ENCODE measurements around the gene TMEM217.

Gene TMEM217

DNA sequence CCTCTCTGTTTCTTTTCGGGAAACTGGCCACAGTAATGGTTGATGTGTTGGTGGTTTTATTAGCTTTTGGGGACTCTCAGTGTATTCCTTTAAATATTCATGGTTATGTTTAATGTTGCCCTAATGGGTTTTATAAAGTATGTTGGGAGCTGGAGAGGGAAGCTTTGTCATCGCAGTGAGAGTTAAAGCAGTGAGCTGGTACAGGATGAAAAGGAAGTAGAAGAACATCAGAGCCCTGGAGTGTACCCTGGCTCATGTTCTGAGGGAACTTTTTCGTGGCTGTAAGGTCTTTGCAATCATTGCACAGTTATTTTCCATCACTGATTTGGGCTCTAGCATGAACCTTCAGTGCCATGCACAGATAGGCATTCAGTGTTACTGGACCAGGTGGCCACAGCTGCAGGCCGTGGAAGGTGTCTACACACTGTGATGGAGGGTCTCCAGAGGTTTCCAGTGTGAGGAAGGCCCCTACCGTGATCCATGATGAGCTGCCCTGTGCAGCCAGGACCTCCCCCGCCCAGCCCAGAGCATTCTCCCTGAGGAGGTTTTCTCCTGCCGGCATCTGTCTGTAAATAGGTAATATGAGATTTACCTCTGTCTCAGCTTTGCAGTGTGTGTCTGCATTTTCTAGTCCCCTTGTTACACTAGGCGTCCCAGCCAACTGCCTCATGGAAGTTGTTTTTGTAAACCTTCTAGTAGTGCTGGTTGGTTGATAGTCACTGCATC lies 22.4 kb upstream of the TMEM217 start:
- FAIRE-seq (no peak), DNase-seq (ENCODE audit: insufficient read length, low spot score) (no peak)

DNA sequence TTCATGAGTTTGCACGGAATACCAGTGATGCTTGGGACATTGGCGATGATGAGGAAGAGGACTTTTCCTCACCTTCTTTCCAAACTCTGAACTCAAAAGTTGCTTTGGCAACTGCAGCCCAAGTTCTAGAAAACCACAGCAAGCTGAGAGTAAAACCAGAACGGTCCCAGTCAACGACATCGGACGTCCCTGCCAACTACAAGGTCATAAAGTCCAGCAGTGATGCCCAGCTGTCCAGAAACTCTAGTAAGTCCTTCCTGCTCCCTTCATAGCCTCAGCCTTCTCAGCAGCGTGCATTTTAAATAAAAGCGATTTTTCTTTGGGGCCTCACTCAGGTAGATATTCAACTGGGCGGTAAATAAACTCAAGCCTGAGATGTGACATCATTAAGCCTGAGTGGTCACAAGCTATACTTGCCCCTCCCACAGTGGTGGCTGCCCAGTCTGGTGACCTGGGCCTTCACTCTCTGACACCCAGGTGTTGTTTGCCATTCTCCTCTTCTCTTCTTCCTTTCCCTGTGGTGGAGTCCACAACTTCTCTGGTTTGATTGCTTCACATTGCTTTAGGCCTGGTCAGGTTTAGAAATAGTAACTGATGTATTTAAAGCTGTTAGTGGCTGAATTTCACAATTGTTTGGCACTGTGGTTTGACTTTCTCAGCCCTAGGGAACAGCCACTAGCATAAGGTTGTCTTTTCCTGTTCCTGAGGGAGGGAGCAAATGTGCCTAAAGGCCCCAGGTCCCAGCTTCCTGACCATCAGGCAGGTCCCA lies 21.6 kb upstream of the TMEM217 start:
- DNase-seq (ENCODE audit: insufficient read length, low spot score) (no peak), FAIRE-seq (no peak)

DNA sequence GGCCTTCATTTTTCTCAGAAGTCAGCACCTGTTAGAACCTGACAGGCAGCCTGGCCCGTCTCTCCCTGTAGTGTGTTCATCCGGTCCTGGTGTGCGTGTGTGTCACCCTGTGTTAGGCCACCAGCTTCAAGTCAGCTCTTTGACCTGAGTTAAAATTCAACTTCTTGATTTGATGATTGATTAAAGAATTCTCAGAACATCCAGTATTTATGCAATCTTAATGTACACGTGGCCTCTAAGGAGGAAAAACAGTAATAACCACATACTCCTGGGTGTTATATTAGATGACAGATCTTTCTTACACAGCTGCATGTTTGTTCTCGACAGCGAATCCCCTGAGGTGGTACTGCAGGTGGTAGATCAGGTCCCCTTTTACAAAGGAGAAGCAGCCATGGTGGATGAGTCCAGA lies 19.1 kb upstream of the TMEM217 start:
- FAIRE-seq (peak; percentile 68), DNase-seq (ENCODE audit: insufficient read length, low spot score) (no peak)

GRCh38 chr6:37275350-37275749 lies 17.4 kb upstream of the TMEM217 start:
- DNase-seq (ENCODE audit: insufficient read length, low spot score) (no peak), FAIRE-seq (no peak)

GRCh38 chr6:37273690-37274089 lies 15.7 kb upstream of the TMEM217 start:
- DNase-seq (ENCODE audit: insufficient read length, low spot score) (no peak), FAIRE-seq (no peak)

DNA sequence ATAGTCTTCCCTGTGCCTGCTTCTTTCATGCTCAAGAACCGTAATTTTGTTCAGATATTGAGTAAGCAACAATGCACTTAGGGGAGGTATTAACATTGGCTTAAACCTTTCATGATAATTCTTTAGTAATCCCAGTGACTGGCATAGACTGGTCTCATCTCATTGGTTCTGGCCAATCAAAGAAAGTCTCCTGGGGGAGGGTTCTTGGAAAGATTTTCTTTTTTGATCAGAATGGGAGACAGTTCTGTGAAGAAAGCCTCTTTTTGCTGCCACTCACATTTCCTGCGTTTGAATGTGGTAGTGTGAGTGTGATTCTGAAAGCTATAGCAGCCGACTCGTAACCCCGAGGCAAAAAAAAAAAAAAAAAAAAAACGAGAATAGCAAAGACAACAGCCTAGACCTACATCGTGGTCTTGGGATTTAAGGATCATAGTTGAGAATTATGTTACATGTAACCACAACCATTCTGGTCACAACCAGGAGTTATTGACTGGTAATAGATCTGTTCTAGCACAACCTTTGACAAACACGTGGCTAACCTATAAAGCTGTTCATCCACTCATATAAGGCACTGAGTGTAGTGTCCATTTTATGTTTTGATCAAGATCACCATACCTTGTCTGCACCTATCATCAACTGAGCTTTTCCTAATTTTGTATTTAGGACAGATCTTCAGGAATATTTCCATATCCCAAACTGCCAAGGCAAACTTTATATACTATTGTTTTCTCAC lies 15.1 kb upstream of the TMEM217 start:
- no peak for FAIRE-seq

DNA sequence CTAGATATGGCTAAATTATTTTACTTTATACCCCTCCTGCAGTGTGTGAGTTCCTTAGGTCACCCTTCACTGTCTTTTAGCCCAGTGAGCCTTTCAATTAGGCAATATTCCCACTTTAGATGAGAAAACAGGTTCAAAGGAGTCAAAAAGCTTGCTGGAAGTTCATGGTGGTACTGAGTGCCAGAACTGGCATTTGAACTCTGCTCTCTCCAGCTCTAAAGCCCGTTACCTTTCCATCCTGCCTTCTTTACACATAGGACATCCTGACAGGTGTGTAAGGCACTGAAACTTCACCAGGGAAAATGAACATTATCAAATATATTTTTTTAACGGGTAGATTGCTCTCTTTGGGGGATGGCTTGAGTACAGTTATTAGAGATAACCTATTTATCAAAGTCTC lies 11.2 kb upstream of the TMEM217 start:
- FAIRE-seq = no peak
- DNase-seq (ENCODE audit: insufficient read length, low spot score) = no peak

More for the DNA sequence above, 15.1 kb upstream of the TMEM217 start:
- DNase-seq (ENCODE audit: insufficient read length, low spot score) = no peak

DNA sequence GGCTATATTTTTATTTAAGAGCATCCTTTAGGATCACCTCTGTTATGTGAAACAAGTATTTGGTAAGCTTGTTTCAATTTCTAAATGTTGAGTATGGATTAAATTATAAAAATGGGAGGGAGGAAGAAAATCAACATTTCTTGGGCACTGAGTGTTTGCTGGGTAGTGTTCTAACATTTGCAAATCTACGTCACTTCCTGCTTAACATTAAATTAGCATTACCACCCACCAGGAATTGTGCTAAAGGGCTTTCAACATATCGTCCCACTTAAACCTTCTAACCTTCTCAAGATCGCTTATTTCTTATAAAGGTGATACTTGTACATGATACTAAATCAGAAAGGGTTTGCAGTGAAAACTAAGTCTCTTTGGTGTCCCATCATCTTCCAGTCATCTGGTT lies 7.9 kb upstream of the TMEM217 start:
- no peak for DNase-seq (ENCODE audit: insufficient read length, low spot score)
- no peak for FAIRE-seq

DNA sequence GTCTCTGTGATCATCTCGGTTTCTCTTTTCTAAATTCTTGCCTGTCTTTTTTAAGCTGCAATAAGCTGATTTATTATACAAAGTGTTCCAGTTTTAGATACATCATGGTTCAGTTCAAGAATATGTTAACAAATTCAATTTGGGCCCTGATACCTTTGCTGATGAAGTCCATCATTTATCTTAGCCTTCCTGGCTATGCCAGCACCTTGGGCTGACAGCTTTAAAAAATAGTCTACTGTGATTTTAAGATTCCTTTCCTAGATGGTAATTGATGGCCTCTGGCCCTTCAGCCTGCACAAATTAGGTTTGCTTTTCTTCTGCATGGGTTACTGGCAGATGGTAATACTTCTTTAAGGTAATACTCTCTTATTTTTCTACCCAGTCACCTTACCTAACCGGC lies 7.1 kb upstream of the TMEM217 start:
- no peak for FAIRE-seq

GRCh38 chr6:37262446-37263026 lies 4.6 kb upstream of the TMEM217 start:
- FAIRE-seq = no peak

More for the DNA sequence above, 7.1 kb upstream of the TMEM217 start:
- DNase-seq (ENCODE audit: insufficient read length, low spot score) = no peak

DNA sequence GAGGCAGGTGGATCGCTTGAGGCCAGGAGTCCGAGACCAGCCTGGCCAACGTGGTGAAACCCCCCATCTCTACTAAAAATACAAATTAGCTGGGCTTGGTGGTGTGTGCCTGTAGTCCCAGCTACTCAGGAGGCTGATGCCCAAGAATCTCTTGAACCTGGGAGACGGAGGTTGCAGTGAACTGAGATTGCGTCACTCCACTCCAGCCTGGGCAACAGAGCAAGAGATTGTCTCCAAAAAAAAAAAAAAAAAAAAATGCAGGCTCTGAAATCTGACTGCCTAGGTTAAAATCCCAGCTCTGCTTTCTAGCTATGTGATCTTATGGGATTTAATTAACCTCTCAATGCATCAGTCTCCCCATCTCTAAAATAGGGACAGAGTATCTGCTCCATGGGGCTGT lies 3.3 kb upstream of the TMEM217 start:
- DNase-seq (ENCODE audit: insufficient read length, low spot score) = no peak
- FAIRE-seq = no peak

More at GRCh38 chr6:37262446-37263026, 4.6 kb upstream of the TMEM217 start:
- no peak for DNase-seq (ENCODE audit: insufficient read length, low spot score)

DNA sequence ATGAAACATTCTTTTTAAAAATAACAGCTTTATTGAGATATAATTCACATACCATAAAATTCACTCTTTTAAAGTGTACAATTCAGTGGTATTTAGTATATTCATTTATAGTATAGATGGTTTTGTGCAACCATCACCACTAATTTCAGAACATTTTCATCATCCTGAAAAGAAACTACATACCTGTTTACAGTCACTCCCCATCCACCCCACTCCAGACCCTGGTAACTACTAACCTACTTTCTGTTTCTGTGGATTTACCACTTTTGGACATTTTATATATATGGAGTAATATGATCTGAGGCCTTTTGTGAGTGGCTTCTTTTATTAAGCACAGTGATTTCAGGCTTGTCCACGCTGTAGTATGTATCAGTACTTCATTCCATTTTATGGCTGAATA lies 2.5 kb upstream of the TMEM217 start:
- FAIRE-seq = peak; percentile 37
- DNase-seq (ENCODE audit: insufficient read length, low spot score) = no peak

DNA sequence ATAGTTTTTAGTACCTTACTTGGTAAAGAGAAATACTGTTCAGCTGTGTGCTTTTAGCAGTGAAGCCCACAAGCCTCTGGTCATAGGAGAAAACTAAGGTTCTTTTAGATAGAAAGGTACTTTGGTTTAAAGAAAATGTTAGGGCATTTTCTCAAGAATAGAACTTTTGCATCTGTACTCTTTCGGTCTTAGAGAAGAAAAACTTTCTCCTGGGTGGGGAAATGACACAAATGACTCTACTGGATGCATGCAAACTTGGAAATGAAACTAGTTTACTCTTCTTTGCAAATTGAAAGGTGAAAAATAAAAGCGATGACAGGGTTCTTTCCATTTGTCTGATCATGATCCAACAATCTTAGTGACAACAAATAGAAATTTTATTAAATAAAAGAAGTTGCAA lies 2.1 kb upstream of the TMEM217 start:
- FAIRE-seq (peak; percentile 80), DNase-seq (ENCODE audit: insufficient read length, low spot score) (no peak)

- FAIRE-seq (peak; percentile 90), DNase-seq (ENCODE audit: insufficient read length, low spot score) (no peak)
These were observed 1.2 kb upstream of the TMEM217 start for GRCh38 chr6:37259191-37259590.

DNA sequence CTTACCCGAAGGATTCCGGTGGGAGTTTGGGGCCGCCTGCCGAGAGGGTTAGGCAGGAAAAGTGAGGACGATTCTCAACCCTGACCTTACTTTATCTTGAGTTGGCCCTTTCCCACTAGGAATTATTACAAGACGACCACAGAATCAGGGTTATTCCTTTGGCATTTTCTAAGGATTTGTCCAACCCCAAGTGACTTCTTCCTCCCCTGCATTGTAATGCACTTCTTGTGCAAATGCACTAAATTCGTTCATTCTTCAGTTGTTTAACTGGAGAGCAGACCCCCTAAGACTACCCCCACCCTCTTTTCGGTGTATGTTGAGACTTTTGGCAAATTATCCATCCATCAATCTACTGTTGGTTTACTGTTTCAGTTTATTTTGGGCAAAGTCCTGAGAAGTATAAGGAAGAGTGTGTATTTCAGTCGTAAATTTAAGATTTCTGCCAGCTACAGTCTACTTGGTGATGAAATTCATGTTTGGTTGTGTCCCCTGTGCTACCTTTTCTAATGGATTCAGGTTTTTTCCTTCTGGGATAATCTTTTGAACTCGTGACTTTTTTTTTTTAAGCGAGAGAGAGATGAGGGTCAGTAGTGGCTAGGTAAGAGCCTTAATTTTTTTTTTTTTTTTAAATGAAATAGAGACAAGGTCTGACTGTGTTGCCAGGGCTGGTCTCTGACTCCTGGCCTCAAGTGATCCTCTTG lies 611 bp upstream of the TMEM217 start:
- DNase-seq (ENCODE audit: insufficient read length, low spot score) = no peak

GRCh38 chr6:37257320-37257633 lies 667 bp downstream of the TMEM217 start:
- no peak for FAIRE-seq
- DNase-seq (ENCODE audit: insufficient read length, low spot score) = no peak

More for the DNA sequence above, 611 bp upstream of the TMEM217 start:
- FAIRE-seq = no peak

- no peak for DNase-seq (ENCODE audit: insufficient read length, low spot score)
These were observed 1.1 kb downstream of the TMEM217 start for GRCh38 chr6:37256692-37257319.

GRCh38 chr6:37254881-37255280 lies 3.1 kb downstream of the TMEM217 start:
- FAIRE-seq (no peak), DNase-seq (ENCODE audit: insufficient read length, low spot score) (no peak)

More at GRCh38 chr6:37256692-37257319, 1.1 kb downstream of the TMEM217 start:
- FAIRE-seq = no peak

- DNase-seq (ENCODE audit: insufficient read length, low spot score) (no peak), FAIRE-seq (no peak)
These were observed 4.4 kb downstream of the TMEM217 start for GRCh38 chr6:37253486-37254007.

Data from GM19239 (cell line).